Kasumi-1 (cell line): Measurements from ENCODE around the gene CES2.

Experiments used
- DNase-seq, 2 experiments: peaks; one replicate each; lab custom pipeline; 2025; lab: John Stamatoyannopoulos, UW

Gene CES2

GRCh38 chr16:66902648-66903543, 32.4 kb upstream of the CES2 start:
- no peak for DNase-seq

- no peak for DNase-seq
Observed at GRCh38 chr16:66903544-66904427, 31.5 kb upstream of the CES2 start.

- DNase-seq, result no peak
Observed at GRCh38 chr16:66904428-66904845, 30.9 kb upstream of the CES2 start.

- no peak for DNase-seq
Observed at GRCh38 chr16:66904846-66905632, 30.3 kb upstream of the CES2 start.

GRCh38 chr16:66905633-66906539, 29.4 kb upstream of the CES2 start:
- DNase-seq, result no peak

- DNase-seq, result no peak
Observed at GRCh38 chr16:66906916-66907836, 28.1 kb upstream of the CES2 start.

GRCh38 chr16:66908116-66908515, 27.2 kb upstream of the CES2 start:
- DNase-seq, result no peak

- DNase-seq, result no peak
Observed at GRCh38 chr16:66908762-66909559, 26.4 kb upstream of the CES2 start.

- DNase-seq, result no peak
Observed at GRCh38 chr16:66910175-66910940, 25.0 kb upstream of the CES2 start.

- DNase-seq, result no peak
Observed at GRCh38 chr16:66911112-66911511, 24.2 kb upstream of the CES2 start.

- no peak for DNase-seq
Observed at GRCh38 chr16:66911801-66912200, 23.5 kb upstream of the CES2 start.

- no peak for DNase-seq
Observed at GRCh38 chr16:66913081-66913480, 22.2 kb upstream of the CES2 start.

- no peak for DNase-seq
Observed at GRCh38 chr16:66913711-66914110, 21.6 kb upstream of the CES2 start.

GRCh38 chr16:66914541-66914940, 20.8 kb upstream of the CES2 start:
- DNase-seq, result no peak

- DNase-seq, result no peak
Observed at GRCh38 chr16:66915041-66915440, 20.3 kb upstream of the CES2 start.

- DNase-seq, result no peak
Observed at GRCh38 chr16:66916518-66916917, 18.8 kb upstream of the CES2 start.

GRCh38 chr16:66917741-66918140, 17.6 kb upstream of the CES2 start:
- no peak for DNase-seq

- no peak for DNase-seq
Observed at GRCh38 chr16:66918355-66918754, 17.0 kb upstream of the CES2 start.
